GM10266 (cell line): ENCODE measurements around the gene BSND.

Source experiments
- DNase-seq: peaks from one replicate; pipeline ENCODE4 v3.0.0; 2012; ENCODE audit errors: extremely low spot score
- CTCF ChIP-seq: IDR thresholded peaks from 2 replicates; pipeline ENCODE4 v1.5.1; 2012; ENCODE audit warnings: mild to moderate bottlenecking, low read depth; ENCODE audit not compliant: control insufficient read depth, insufficient read depth; ENCODE audit errors: missing control alignments

BSND gene

GRCh38 chr1:55043726-55044125 lies 45.0 kb downstream of the BSND start:
- no peak for DNase-seq

GRCh38 chr1:55044617-55045397 lies 46.1 kb downstream of the BSND start:
- DNase-seq: no peak
- no peak for TF ChIP-seq CTCF

More at GRCh38 chr1:55043726-55044125, 45.0 kb downstream of the BSND start:
- TF ChIP-seq CTCF: no peak

- no peak for TF ChIP-seq CTCF
- no peak for DNase-seq
These were observed 46.7 kb downstream of the BSND start for GRCh38 chr1:55045430-55045829.

- no peak for DNase-seq
- TF ChIP-seq CTCF: no peak
These were observed 48.1 kb downstream of the BSND start for GRCh38 chr1:55046871-55047270.

- no peak for DNase-seq
- no peak for TF ChIP-seq CTCF
These were observed 48.9 kb downstream of the BSND start for GRCh38 chr1:55047611-55048010.

GRCh38 chr1:55048453-55049270 lies 49.9 kb downstream of the BSND start:
- no peak for TF ChIP-seq CTCF
- DNase-seq: no peak
